Natural killer cell (primary cell): Measurements from ENCODE around the gene SSH2. TPM values are rescaled to one million over a fixed set of nuclear protein-coding genes. Genes with fewer than 3 reads are reported as not detected.
"Not testable (repeated sequence)": the region's sequence is repeated elsewhere in the genome, so short reads cannot be mapped to it uniquely, and the experiment has no call there.

Experiments used
- ATAC-seq, 3 donors: fragments of 150-1000 bp in 2 of 3; fragments of 200-7000 bp in 1 of 3; cut with Tn5 transposase; 1 replicate in 1 of 3; 2 replicates in 2 of 3; pipeline ENCODE4 v1.10.0; 2021; ENCODE audit warnings: mild to moderate bottlenecking in 2 of 3, moderate library complexity in 2 of 3
- DNase-seq, 2 donors: peaks; one replicate each; pipeline versions ENCODE4 v3.0.0 to v3.0.0-alpha.2; 2013 to 2021; ENCODE audit warnings: mixed read lengths in 1 of 2
- H3K27ac ChIP-seq: one replicate; pipeline ENCODE4 v1.5.1; 2013; ENCODE audit warnings: mild to moderate bottlenecking, low read length
- H3K27me3 ChIP-seq: one replicate; pipeline ENCODE4 v1.6.1; 2013; ENCODE audit warnings: low read length; ENCODE audit not compliant: control insufficient read depth, insufficient read depth
- H3K36me3 ChIP-seq: one replicate; pipeline ENCODE4 v1.6.1; 2013; ENCODE audit warnings: low read length; ENCODE audit not compliant: control insufficient read depth, insufficient read depth
- H3K4me1 ChIP-seq: one replicate; pipeline ENCODE4 v1.6.1; 2013; ENCODE audit warnings: low read length; ENCODE audit not compliant: control insufficient read depth, insufficient read depth
- H3K4me3 ChIP-seq: one replicate; pipeline ENCODE4 v1.5.1; 2013; ENCODE audit warnings: low read length
- H3K9me3 ChIP-seq: one replicate; pipeline ENCODE4 v1.6.1; 2013; ENCODE audit warnings: low read length; ENCODE audit not compliant: control insufficient read depth, insufficient read depth
- H3K27ac Mint-ChIP-seq, 2 donors: one replicate each; pipeline ENCODE4 v1.8.0; 2022; ENCODE audit warnings: mild to moderate bottlenecking in 2 of 2, mixed read lengths in 2 of 2, moderate library complexity in 1 of 2
- H3K27me3 Mint-ChIP-seq, 2 donors: one replicate each; pipeline ENCODE4 v1.8.0; 2022; ENCODE audit warnings: low read depth in 2 of 2, mixed read lengths in 2 of 2
- H3K36me3 Mint-ChIP-seq: one replicate; pipeline ENCODE4 v1.8.0; 2022; ENCODE audit warnings: mixed read lengths
- H3K4me1 Mint-ChIP-seq, 2 donors: one replicate each; pipeline ENCODE4 v1.8.0; 2022; ENCODE audit warnings: mixed read lengths in 2 of 2
- H3K4me3 Mint-ChIP-seq: one replicate; pipeline ENCODE4 v1.8.0; 2022; ENCODE audit warnings: mild to moderate bottlenecking, moderate library complexity, mixed read lengths
- H3K9me3 Mint-ChIP-seq, 2 donors: one replicate each; pipeline ENCODE4 v1.8.0; 2022; ENCODE audit warnings: mixed read lengths in 2 of 2
- CTCF ChIP-seq: fragments of 200-600 bp; IDR thresholded peaks from one replicate; pipeline ENCODE4 v1.8.0; 2022; ENCODE audit warnings: antibody characterized with exemption
- WGBS: methylation state at CpG from one replicate; pipeline ENCODE4 v1.1.7; 2013; ENCODE audit warnings: missing lambda C conversion rate; ENCODE audit not compliant: insufficient coverage; 5-methylcytosine and 5-hydroxymethylcytosine counted together
- intact Hi-C: fragments of 100-400 bp; cut with micrococcal nuclease; formaldehyde crosslinking; loops from one replicate; pipeline ENCODE4 v1.14.2; 2022
- total RNA-seq, 4 donors: library from RNA; stranded (reverse); fragments of 120-200 nt in 1 of 4; gene quantifications; one replicate each; pipeline versions ENCODE4 v1.2.3 to v1.2.4, GENCODE V29; 2013 to 2022

SSH2 gene
- total RNA-seq, 3 donors from 2014 or later (not counting 1 experiment from before 2014, with no cell fraction given), result 124 to 166 (median 144) TPM

DNA sequence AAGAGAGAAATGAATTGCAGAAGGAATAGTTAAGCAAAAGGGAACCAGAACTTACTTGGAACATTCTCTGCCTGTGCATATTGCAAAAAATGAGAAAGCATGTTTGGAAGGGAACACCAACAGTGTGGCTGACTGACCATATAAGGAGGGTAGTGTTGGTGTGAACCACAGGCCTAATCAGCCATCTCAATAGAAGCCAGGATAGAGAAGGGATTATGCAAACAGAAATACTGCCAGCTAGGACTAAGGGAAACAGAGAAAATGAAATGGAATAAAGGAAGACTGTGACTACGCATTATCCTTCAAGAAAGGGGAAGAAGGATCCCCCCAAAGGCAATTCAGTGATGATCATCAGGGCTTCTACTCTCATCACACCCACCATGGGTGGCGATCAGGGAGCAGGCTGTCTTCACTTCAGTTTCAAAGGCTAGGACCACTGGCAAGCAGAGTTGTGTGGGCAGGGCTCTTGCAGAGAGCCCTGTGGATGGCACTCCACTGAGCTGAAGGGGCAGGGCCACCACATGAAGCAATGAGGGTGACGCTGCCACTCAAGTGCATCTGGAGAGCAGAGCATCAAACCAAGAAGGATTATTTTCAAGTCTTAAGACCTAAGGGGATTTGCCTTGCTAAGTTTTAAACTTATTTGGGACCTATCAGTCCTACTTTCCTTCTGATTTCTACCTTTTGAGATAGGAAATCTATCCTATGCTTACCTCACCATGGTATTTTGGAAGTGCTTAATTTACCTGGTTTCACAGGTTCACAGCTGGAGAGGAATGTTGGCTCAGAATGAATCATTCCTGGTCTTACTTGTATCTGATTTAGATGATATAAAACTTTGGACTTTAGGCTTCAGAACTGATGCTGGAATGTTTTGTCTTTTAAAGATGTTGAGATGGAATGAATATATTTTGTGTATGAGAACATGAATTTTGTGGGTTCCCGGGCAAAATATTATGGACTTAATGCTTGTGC is 140.5 kb downstream of the SSH2 start:
- peaks cover 0 to 6% of the 10 kb centered on the region in 2 donors for H3K4me1 Mint-ChIP-seq

GRCh38 chr17:29787995-29788394 is 142.0 kb downstream of the SSH2 start:
- no peaks in the 10 kb centered on the region for H3K4me1 ChIP-seq
- DNase-seq, result no peak
- no peak for TF ChIP-seq CTCF
- H3K4me3 ChIP-seq, result no peak overlapping the region
- WGBS, result 94% methylated on average over 3 of the region's 3 CpGs
- H3K27ac Mint-ChIP-seq, result no peak overlapping the region
- no peak overlapping the region for H3K4me3 Mint-ChIP-seq
- intact Hi-C loops, result no loop called here
- H3K27ac ChIP-seq, result no peak overlapping the region
- H3K9me3 ChIP-seq, result no peaks in the 10 kb centered on the region
- no peaks in the 10 kb centered on the region for H3K27me3 ChIP-seq
- ATAC-seq, result no peak
- H3K9me3 Mint-ChIP-seq, result no peaks in the 10 kb centered on the region
- H3K4me1 Mint-ChIP-seq, result peaks cover 0 to 6% of the 10 kb centered on the region in 2 donors
- no peaks in the 10 kb centered on the region for H3K36me3 Mint-ChIP-seq
- peaks cover 3% of the 10 kb centered on the region for H3K36me3 ChIP-seq
- H3K27me3 Mint-ChIP-seq, result no peaks in the 10 kb centered on the region

More for the DNA sequence above, 140.5 kb downstream of the SSH2 start:
- no peak overlapping the region for H3K4me3 ChIP-seq
- no peaks in the 10 kb centered on the region for H3K27me3 Mint-ChIP-seq
- no peak overlapping the region for H3K4me3 Mint-ChIP-seq
- intact Hi-C loops, result no loop called here
- no peaks in the 10 kb centered on the region for H3K4me1 ChIP-seq
- no peak for TF ChIP-seq CTCF
- H3K36me3 ChIP-seq, result peaks cover 3% of the 10 kb centered on the region
- H3K9me3 ChIP-seq, result no peaks in the 10 kb centered on the region
- H3K9me3 Mint-ChIP-seq, result no peaks in the 10 kb centered on the region
- no peaks in the 10 kb centered on the region for H3K27me3 ChIP-seq
- DNase-seq (no peak), ATAC-seq (no peak)
- no peak overlapping the region for H3K27ac ChIP-seq
- 100% methylated on average over 4 of the region's 4 CpGs for WGBS
- H3K27ac Mint-ChIP-seq, result no peak overlapping the region
- H3K36me3 Mint-ChIP-seq, result no peaks in the 10 kb centered on the region

- peaks cover 6% of the 10 kb centered on the region in 2 donors for H3K4me1 Mint-ChIP-seq
- no peaks in the 10 kb centered on the region for H3K9me3 Mint-ChIP-seq
- TF ChIP-seq CTCF, result no peak
Measured at GRCh38 chr17:29782917-29783316, 147.1 kb downstream of the SSH2 start.

DNA sequence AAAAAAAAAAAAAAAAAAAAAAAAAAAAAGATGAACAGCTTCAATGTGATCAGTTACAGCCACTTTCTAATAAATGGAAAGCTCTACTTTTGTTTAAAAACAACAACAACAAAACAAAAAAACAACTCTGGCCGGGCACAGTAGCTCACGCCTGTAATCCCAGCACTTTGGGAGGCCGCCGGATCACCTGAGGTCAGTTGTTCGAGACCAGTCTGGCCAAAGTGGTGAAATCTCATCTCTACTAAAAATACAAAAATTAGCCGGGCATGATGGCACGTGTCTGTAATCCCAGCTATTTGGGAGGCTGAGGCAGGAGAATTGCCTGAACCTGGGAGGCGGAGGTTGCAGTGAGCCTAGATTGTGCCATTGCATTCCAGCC is 150.2 kb downstream of the SSH2 start:
- H3K27me3 ChIP-seq, ATAC-seq, H3K4me3 ChIP-seq, H3K36me3 Mint-ChIP-seq, H3K4me3 Mint-ChIP-seq, H3K27me3 Mint-ChIP-seq, H3K4me1 Mint-ChIP-seq, H3K36me3 ChIP-seq, H3K27ac ChIP-seq, H3K4me1 ChIP-seq, DNase-seq, H3K9me3 ChIP-seq, H3K27ac Mint-ChIP-seq, H3K9me3 Mint-ChIP-seq: not testable (repeated sequence)
- intact Hi-C loops, result loop anchor here (1.0 to 5.0 kb wide), 4 partner anchors 81 to 200 kb away; no protein-coding TSS in a partner anchor
- 99% methylated on average over 7 of the region's 8 CpGs for WGBS

More at GRCh38 chr17:29782917-29783316, 147.1 kb downstream of the SSH2 start:
- Mint-ChIP-seq H3K27ac (no peak overlapping the region), H3K4me3 (no peak overlapping the region), H3K36me3 (no peaks in the 10 kb centered on the region), H3K27me3 (no peaks in the 10 kb centered on the region)
- Histone ChIP-seq H3K27ac (no peak overlapping the region), H3K4me1 (peaks cover 4% of the 10 kb centered on the region), H3K9me3 (no peaks in the 10 kb centered on the region), H3K4me3 (no peak overlapping the region), H3K27me3 (no peaks in the 10 kb centered on the region), H3K36me3 (no peaks in the 10 kb centered on the region)
- WGBS, result 95% methylated on average over 4 of the region's 5 CpGs
- no peak for ATAC-seq
- DNase-seq, result no peak
- intact Hi-C loops, result no loop called here
